Measurements from ENCODE around the gene ZER1.

GRCh38 chr9:128716581-128717254 lies 55.0 kb downstream of the ZER1 start:
- TF ChIP-seq CTCF (IDR thresholded peaks at IDR 0.05) (no peak), ZFX (IDR thresholded peaks at IDR 0.05; ENCODE audit: borderline replicate concordance) (no peak)
